Loucy (cell line): Measurements from ENCODE around the gene TIAM1.
A peak's percentile ranks its signal among the peaks of the same experiment; 100 is the strongest.

Experiments used
- H2AFZ ChIP-seq: fragments of 200-600 bp; sonication (generic); 2 replicates; pipeline ENCODE4 v1.6.0; 2016; ENCODE audit warnings: antibody characterized with exemption, mild to moderate bottlenecking, low read length, moderate library complexity
- H3F3A ChIP-seq: fragments of 200-600 bp; 2 replicates; pipeline ENCODE4 v1.6.0; 2016; ENCODE audit warnings: antibody characterized with exemption, low read depth, mild to moderate bottlenecking
- H3K27me3 ChIP-seq: fragments of 200-600 bp; sonication (generic); 2 replicates; pipeline ENCODE4 v1.6.1; 2014; ENCODE audit warnings: low read length, mild to moderate bottlenecking; ENCODE audit not compliant: insufficient read depth, poor library complexity, severe bottlenecking
- H3K36me3 ChIP-seq: fragments of 200-600 bp; sonication (generic); 2 replicates; pipeline ENCODE4 v1.6.1; 2016; ENCODE audit warnings: low read length; ENCODE audit not compliant: insufficient read depth
- H3K4me1 ChIP-seq: fragments of 200-600 bp; sonication (generic); 2 replicates; pipeline ENCODE4 v1.5.1; 2014; ENCODE audit warnings: low read length, mild to moderate bottlenecking; ENCODE audit not compliant: insufficient read depth, poor library complexity, severe bottlenecking
- H3K4me2 ChIP-seq: fragments of 200-600 bp; sonication (generic); 2 replicates; pipeline ENCODE4 v1.6.0; 2014; ENCODE audit warnings: antibody characterized with exemption, low read length, low read depth, mild to moderate bottlenecking; ENCODE audit not compliant: poor library complexity, severe bottlenecking
- H3K4me3 ChIP-seq: fragments of 200-600 bp; sonication (generic); 2 replicates; pipeline ENCODE4 v1.5.1; 2014; ENCODE audit warnings: low read length, mild to moderate bottlenecking, mixed read lengths; ENCODE audit not compliant: poor library complexity, severe bottlenecking
- H3K79me2 ChIP-seq: fragments of 200-600 bp; sonication (generic); 2 replicates; pipeline ENCODE4 v1.6.1; 2014; ENCODE audit warnings: low read length; ENCODE audit not compliant: insufficient read depth
- H3K9ac ChIP-seq: fragments of 200-600 bp; sonication (generic); 2 replicates; pipeline ENCODE4 v1.6.0; 2014; ENCODE audit warnings: mild to moderate bottlenecking, low read depth, low read length, moderate library complexity; ENCODE audit not compliant: poor library complexity, severe bottlenecking
- H3K9me2 ChIP-seq: fragments of 200-600 bp; sonication (generic); replicated peaks from 2 replicates; pipeline ENCODE4 v1.6.1; 2016; ENCODE audit warnings: low read depth, low read length, mixed read lengths
- H3K9me3 ChIP-seq: fragments of 200-600 bp; sonication (generic); 2 replicates; pipeline ENCODE4 v1.6.1; 2014; ENCODE audit warnings: mild to moderate bottlenecking, antibody characterized with exemption, low read length, low read depth; ENCODE audit not compliant: insufficient read depth
- H4K20me1 ChIP-seq: fragments of 200-600 bp; sonication (generic); 2 replicates; pipeline ENCODE4 v1.6.0; 2014; ENCODE audit warnings: antibody characterized with exemption, low read length, mild to moderate bottlenecking; ENCODE audit not compliant: insufficient read depth, poor library complexity, severe bottlenecking
- CTCF ChIP-seq: fragments of 200-600 bp; sonication (generic); conservative IDR thresholded peaks from 2 replicates; pipeline ENCODE4 v1.5.1; 2014; ENCODE audit warnings: mild to moderate bottlenecking, antibody characterized with exemption, low read length
- EZH2phosphoT487 ChIP-seq: fragments of 200-600 bp; IDR thresholded peaks from 2 replicates; pipeline ENCODE4 v1.6.1; 2018; ENCODE audit warnings: antibody characterized with exemption, mild to moderate bottlenecking, moderate library complexity, borderline replicate concordance

TIAM1 gene

DNA sequence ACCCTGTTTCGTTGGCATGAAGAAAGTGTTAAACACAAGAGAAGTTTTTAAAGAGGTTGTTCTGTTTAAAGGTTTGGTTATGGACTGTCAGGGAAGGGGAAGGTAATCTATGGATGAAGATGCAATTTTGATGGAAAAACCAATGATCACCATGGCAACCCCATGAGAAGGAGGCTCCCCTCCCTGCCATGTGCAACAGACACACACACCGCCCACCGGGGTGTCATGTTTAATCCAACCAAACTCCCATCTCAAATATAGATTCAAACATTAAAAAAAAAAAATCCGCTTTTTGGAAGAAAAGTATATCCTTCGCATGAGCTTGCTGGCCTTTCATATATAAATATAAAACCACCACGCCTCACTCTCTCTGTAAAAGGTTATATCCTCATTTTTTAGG, 224.9 kb downstream of the TIAM1 start:
- H3K27me3 ChIP-seq: no peaks in the 10 kb centered on the region
- H2AFZ ChIP-seq: no peak overlapping the region
- H4K20me1 ChIP-seq: no peaks in the 10 kb centered on the region
- no peaks in the 10 kb centered on the region for H3F3A ChIP-seq
- H3K9ac ChIP-seq: no peak overlapping the region
- no peaks in the 10 kb centered on the region for H3K9me3 ChIP-seq
- H3K4me1 ChIP-seq: peaks cover 4% of the 10 kb centered on the region
- H3K4me3 ChIP-seq: no peak overlapping the region
- H3K79me2 ChIP-seq: no peaks in the 10 kb centered on the region
- TF ChIP-seq EZH2phosphoT487 (no peak), CTCF (no peak)
- no peak overlapping the region for H3K4me2 ChIP-seq
- peaks cover 23% of the 10 kb centered on the region; the same call in 1 of the 2 replicates for H3K36me3 ChIP-seq
- no peaks in the 10 kb centered on the region for H3K9me2 ChIP-seq

DNA sequence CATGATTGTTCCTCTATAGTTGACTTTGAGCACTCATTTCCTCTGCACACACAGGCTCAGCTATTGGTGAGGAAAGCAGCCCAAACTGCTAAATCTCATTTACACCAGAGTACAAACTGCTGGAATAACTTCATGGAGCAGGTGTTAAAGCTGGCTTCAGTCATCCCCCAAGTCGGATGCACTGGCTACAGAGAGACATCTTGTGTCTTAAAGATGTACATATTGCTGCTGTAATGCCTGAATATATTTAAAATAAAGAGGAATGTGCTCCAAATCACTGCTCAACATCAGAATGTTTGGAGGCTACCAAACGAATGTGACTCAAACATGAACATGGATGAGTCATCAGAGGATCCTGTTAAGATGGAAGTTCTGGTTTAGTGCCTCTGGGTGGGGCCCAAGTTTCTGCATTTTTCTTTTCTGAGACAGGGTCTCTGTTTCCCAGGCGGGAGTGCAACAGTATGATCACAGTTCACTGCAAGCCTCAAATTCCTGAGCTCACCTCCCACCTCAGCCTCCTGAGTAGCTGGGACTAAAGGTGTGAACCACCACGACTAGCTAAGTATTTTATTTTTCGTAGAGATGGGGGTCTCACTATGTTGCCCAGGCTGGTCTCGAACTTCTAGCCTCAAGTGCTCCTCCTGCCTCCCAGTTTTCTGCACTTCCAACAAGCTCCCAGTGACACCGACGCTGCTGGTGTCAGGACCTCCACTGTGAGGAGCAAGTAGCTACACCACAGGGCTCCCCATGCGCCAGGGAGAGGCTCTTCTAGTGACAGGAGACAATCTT, 226.7 kb downstream of the TIAM1 start:
- no peaks in the 10 kb centered on the region for H3K79me2 ChIP-seq
- no peak overlapping the region for H3K4me2 ChIP-seq
- H3K4me3 ChIP-seq: no peak overlapping the region
- H3K27me3 ChIP-seq: no peaks in the 10 kb centered on the region
- H3K9ac ChIP-seq: no peak overlapping the region
- peaks cover 16% of the 10 kb centered on the region; the same call in 1 of the 2 replicates for H3K36me3 ChIP-seq
- no peaks in the 10 kb centered on the region for H3K9me3 ChIP-seq
- no peak overlapping the region for H2AFZ ChIP-seq
- H4K20me1 ChIP-seq: no peaks in the 10 kb centered on the region
- H3F3A ChIP-seq: no peaks in the 10 kb centered on the region
- TF ChIP-seq CTCF: peak; percentile 25; the same call in 1 of the 2 replicates
- no peak for TF ChIP-seq EZH2phosphoT487
- H3K9me2 ChIP-seq: no peaks in the 10 kb centered on the region
- H3K4me1 ChIP-seq: peaks cover 4% of the 10 kb centered on the region

DNA sequence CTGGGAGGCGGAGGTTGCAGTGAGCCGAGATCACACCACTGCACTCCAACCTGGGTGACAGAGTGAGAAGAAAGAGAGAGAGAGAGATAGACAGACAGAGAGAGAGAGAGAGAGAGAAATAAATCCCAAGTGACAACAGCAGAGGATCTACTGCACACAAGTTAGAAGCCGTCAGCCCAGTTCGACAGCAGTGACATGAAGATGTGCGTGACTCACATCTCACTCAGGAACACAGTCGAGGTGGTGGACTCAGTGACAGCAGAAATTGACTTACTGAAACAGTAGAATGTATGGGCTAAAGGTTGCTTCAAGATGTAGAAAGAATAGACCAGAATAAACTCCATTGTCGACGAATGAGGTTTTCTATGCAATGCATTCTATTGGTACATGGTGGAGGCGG, 228.8 kb downstream of the TIAM1 start:
- Histone ChIP-seq H3K4me2 (no peak overlapping the region), H3F3A (no peaks in the 10 kb centered on the region), H3K4me3 (no peak overlapping the region), H4K20me1 (no peaks in the 10 kb centered on the region), H3K9me2 (no peaks in the 10 kb centered on the region), H3K36me3 (peaks cover 7% of the 10 kb centered on the region; the same call in 1 of the 2 replicates), H3K9ac (no peak overlapping the region), H3K9me3 (no peaks in the 10 kb centered on the region), H3K79me2 (no peaks in the 10 kb centered on the region), H3K27me3 (no peaks in the 10 kb centered on the region), H2AFZ (no peak overlapping the region), H3K4me1 (peaks cover 4% of the 10 kb centered on the region)
- TF ChIP-seq CTCF: no peak
- no peak for TF ChIP-seq EZH2phosphoT487
